C4-2B (cell line): ENCODE data around the gene RBM15B.

Source experiments
- H3K27ac ChIP-seq: fragments of 450-650 bp; 2 replicates; pipeline ENCODE4 v1.5.1; 2017
- CTCF ChIP-seq: fragments of 450-650 bp; conservative IDR thresholded peaks from 2 replicates; pipeline ENCODE4 v1.5.1; 2017; ENCODE audit warnings: mild to moderate bottlenecking
- ZFX ChIP-seq: fragments of 450-650 bp; IDR thresholded peaks from 2 replicates; pipeline ENCODE4 v1.6.1; 2017

RBM15B gene

GRCh38 chr3:51403675-51404074 is 12.6 kb downstream of the RBM15B start:
- TF ChIP-seq CTCF (no peak), ZFX (no peak)
- H3K27ac ChIP-seq: no peak overlapping the region

GRCh38 chr3:51408021-51408420 is 16.9 kb downstream of the RBM15B start:
- TF ChIP-seq CTCF (no peak), ZFX (no peak)
- H3K27ac ChIP-seq: no peak overlapping the region

GRCh38 chr3:51408813-51409212 is 17.7 kb downstream of the RBM15B start:
- no peak overlapping the region for H3K27ac ChIP-seq
- no peak for TF ChIP-seq CTCF
- TF ChIP-seq ZFX: no peak

- H3K27ac ChIP-seq: no peak overlapping the region
- TF ChIP-seq CTCF: no peak
- no peak for TF ChIP-seq ZFX
Measured at GRCh38 chr3:51422211-51422610, 31.1 kb downstream of the RBM15B start.

GRCh38 chr3:51426921-51427320 is 35.8 kb downstream of the RBM15B start:
- no peak overlapping the region for H3K27ac ChIP-seq
- TF ChIP-seq CTCF (no peak), ZFX (no peak)

GRCh38 chr3:51429138-51429537 is 38.1 kb downstream of the RBM15B start:
- H3K27ac ChIP-seq: no peak overlapping the region
- TF ChIP-seq ZFX: no peak
- no peak for TF ChIP-seq CTCF

GRCh38 chr3:51434110-51434509 is 43.0 kb downstream of the RBM15B start:
- no peak for TF ChIP-seq ZFX
- TF ChIP-seq CTCF: no peak
- H3K27ac ChIP-seq: no peak overlapping the region
